K562 (cell line): ENCODE data around the gene USP35. TPM values are rescaled to one million over a fixed set of nuclear protein-coding genes. Genes with fewer than 3 reads are reported as not detected.

Experiments
- ATAC-seq: fragments of 200-7000 bp; cut with Tn5 transposase; 3 replicates; pipeline ENCODE4 v1.9.1; 2020; ENCODE audit warnings: moderate library complexity
- BruUV-seq: library from RNA; stranded (reverse); fragments of 400-500 nt; replicated peaks from 2 replicates; lab custom pipeline; 2021; lab: Mats Ljungman, UMichigan
- CTCF ChIA-PET: fragments of 300-600 bp; formaldehyde crosslinking; extraction: SDS; loops from one replicate; lab custom pipeline; 2021; ENCODE audit warnings: low intra/inter-chr PET ratio; lab: Yijun Ruan, JAX
- POLR2A ChIA-PET: fragments of 300-600, 350-650 bp; sonication (Branson Sonifier 250); formaldehyde crosslinking; extraction: SDS; loops from one replicate; lab custom pipeline; 2021; ENCODE audit warnings: antibody characterized with exemption, inconsistent platforms; lab: Yijun Ruan, JAX
- DNase-seq, 4 experiments: peaks; one replicate each; pipeline versions ENCODE4 v3.0.0 to v3.0.0-alpha.2; 2011 to 2018; ENCODE audit warnings: low spot score in 3 of 4, mixed read lengths in 3 of 4; ENCODE audit errors: extremely low read depth in 1 of 4
- FAIRE-seq: peaks from 2 replicates; lab custom pipeline; 2011; peaks lifted over from hg19 to GRCh38; lab: Jason Lieb, UNC
- H2AFZ ChIP-seq: 2 replicates; pipeline ENCODE4 v1.6.0; 2011; ENCODE audit warnings: low read depth, low read length, control low read depth, inconsistent platforms
- H3K27ac ChIP-seq: fragments of 200-600 bp; 3 replicates; pipeline ENCODE4 v1.8.0; 2011; ENCODE audit warnings: low read depth, mild to moderate bottlenecking, control low read depth, inconsistent platforms, low read length, moderate library complexity, mixed read lengths; ENCODE audit errors: extremely low read depth
- H3K27me3 ChIP-seq, 2 experiments: fragments of 300-600 bp in 1 of 2; 2 replicates in 1 of 2; 3 replicates in 1 of 2; pipeline versions ENCODE4 v1.6.0 to v1.8.0; 2011; ENCODE audit warnings: inconsistent platforms in 2 of 2, low read length in 2 of 2, mild to moderate bottlenecking in 1 of 2, mixed read lengths in 1 of 2, moderate library complexity in 1 of 2; ENCODE audit not compliant: control insufficient read depth in 2 of 2, insufficient read depth in 2 of 2
- H3K36me3 ChIP-seq: fragments of 300-600 bp; 3 replicates; pipeline ENCODE4 v1.8.0; 2011; ENCODE audit warnings: mild to moderate bottlenecking, low read length, inconsistent platforms; ENCODE audit not compliant: control insufficient read depth, insufficient read depth
- H3K4me1 ChIP-seq, 2 experiments: fragments of 200-600 bp in 1 of 2; replicated peaks in 1 of 2; 2 replicates in 1 of 2; 3 replicates in 1 of 2; pipeline versions ENCODE4 v1.5.1 to v1.8.0; 2011; ENCODE audit warnings: inconsistent platforms in 2 of 2, low read length in 2 of 2, mild to moderate bottlenecking in 1 of 2, mixed read lengths in 1 of 2, moderate library complexity in 1 of 2; ENCODE audit not compliant: control insufficient read depth in 2 of 2, insufficient read depth in 2 of 2
- H3K4me2 ChIP-seq: 2 replicates; pipeline ENCODE4 v1.6.1; 2011; ENCODE audit warnings: low read length, control low read depth, inconsistent platforms, mixed read lengths; ENCODE audit not compliant: insufficient read depth
- H3K4me3 ChIP-seq: fragments of 200-600 bp; sonication (generic), shearing (Covaris generic); 2 replicates; pipeline ENCODE4 v1.5.1; 2016; ENCODE audit warnings: control low read depth, inconsistent platforms
- H3K79me2 ChIP-seq: fragments of 200-600 bp; 3 replicates; pipeline ENCODE4 v1.8.0; 2011; ENCODE audit warnings: low read length, inconsistent platforms; ENCODE audit not compliant: control insufficient read depth, insufficient read depth
- H3K9ac ChIP-seq, 2 experiments: 2 replicates each; pipeline versions ENCODE4 v1.6.0 to v1.6.1; 2011; ENCODE audit warnings: low read depth in 2 of 2, low read length in 2 of 2, control low read depth in 1 of 2, inconsistent platforms in 1 of 2, mild to moderate bottlenecking in 1 of 2, mixed read lengths in 1 of 2; ENCODE audit not compliant: insufficient read depth in 1 of 2
- H3K9me1 ChIP-seq: one replicate; pipeline ENCODE4 v1.6.0; 2011; ENCODE audit warnings: inconsistent platforms, mild to moderate bottlenecking, low read length, moderate library complexity; ENCODE audit not compliant: control insufficient read depth, insufficient read depth
- H3K9me3 ChIP-seq: replicated peaks from 2 replicates; pipeline ENCODE4 v1.5.1; 2011; ENCODE audit warnings: low read depth, low read length, inconsistent platforms; ENCODE audit not compliant: control insufficient read depth, insufficient read depth
- H4K20me1 ChIP-seq: replicated peaks from 2 replicates; pipeline ENCODE4 v1.6.1; 2011; ENCODE audit warnings: low read length, inconsistent platforms, mixed read lengths; ENCODE audit not compliant: control insufficient read depth, insufficient read depth
- ATF7 ChIP-seq: fragments of 450-650 bp; IDR thresholded peaks from 2 replicates; pipeline ENCODE4 v1.7.1; 2014; ENCODE audit warnings: mild to moderate bottlenecking, moderate library complexity
- CHAMP1 ChIP-seq: fragments of 450-650 bp; IDR thresholded peaks from 2 replicates; pipeline ENCODE4 v1.6.1; 2016; ENCODE audit warnings: mild to moderate bottlenecking
- COPS2 ChIP-seq: fragments of 450-650 bp; conservative IDR thresholded peaks from 2 replicates; pipeline ENCODE4 v1.6.1; 2016; ENCODE audit warnings: mild to moderate bottlenecking, moderate library complexity
- FOS ChIP-seq: IDR thresholded peaks from 3 replicates; pipeline ENCODE4 v1.6.1; 2011; ENCODE audit not compliant: insufficient read length; ENCODE audit errors: extremely low read depth
- FOXP1 ChIP-seq: sonication (generic); formaldehyde crosslinking; IDR thresholded peaks from 2 replicates; pipeline ENCODE4 v1.8.0; 2022; ENCODE audit warnings: mild to moderate bottlenecking, missing genetic modification reagents
- HMBOX1 ChIP-seq: sonication (generic); IDR thresholded peaks from 2 replicates; pipeline ENCODE4 v1.6.1; 2016
- POLR2AphosphoS2 ChIP-seq: IDR thresholded peaks from 2 replicates; pipeline ENCODE4 v1.6.1; 2012; ENCODE audit warnings: low read length, improper control_type of control experiment
- POLR2G ChIP-seq: fragments of 200-400 bp; formaldehyde crosslinking; IDR thresholded peaks from 2 replicates; pipeline ENCODE4 v1.6.1; 2017; ENCODE audit warnings: low read depth, mild to moderate bottlenecking, antibody characterized with exemption, low read length, moderate library complexity
- TEAD4 ChIP-seq, 2 experiments: sonication (generic) in 1 of 2; formaldehyde crosslinking in 1 of 2; IDR thresholded peaks; 2 replicates each; pipeline versions ENCODE4 v1.6.1 to v1.8.0; 2012 to 2022; ENCODE audit warnings: borderline replicate concordance in 1 of 2, inconsistent platforms in 1 of 2, low read length in 1 of 2, mild to moderate bottlenecking in 1 of 2, missing genetic modification reagents in 1 of 2
- ZFP30 ChIP-seq: fragments of 250-450 bp; sonication (Bioruptor Pico); IDR thresholded peaks from 2 replicates; pipeline ENCODE4 v1.8.0; 2022; ENCODE audit warnings: moderate library complexity, mild to moderate bottlenecking, inconsistent platforms, borderline replicate concordance
- ZNF224 ChIP-seq: sonication (generic); formaldehyde crosslinking; IDR thresholded peaks from 2 replicates; pipeline ENCODE4 v1.8.0; 2022; ENCODE audit warnings: mild to moderate bottlenecking, missing genetic modification reagents
- ZNF639 ChIP-seq, 2 experiments: fragments of 200-800 bp in 1 of 2; sonication (Bioruptor generic) in 1 of 2; sonication (generic) in 1 of 2; formaldehyde crosslinking in 1 of 2; IDR thresholded peaks in 1 of 2; conservative IDR thresholded peaks in 1 of 2; 2 replicates each; pipeline versions ENCODE4 v1.5.0 to v1.6.1; 2016 to 2020; ENCODE audit warnings: missing compliant biosample characterization in 1 of 2, missing genetic modification characterization in 1 of 2, missing genetic modification reagents in 1 of 2
- ZSCAN32 ChIP-seq: fragments of 450-650 bp; formaldehyde crosslinking; IDR thresholded peaks from 2 replicates; pipeline ENCODE4 v1.4.0; 2020; ENCODE audit warnings: mild to moderate bottlenecking, moderate library complexity
- WGBS: fragments of 100-300 bp; shearing (Covaris generic); methylation state at CpG from one replicate; pipeline ENCODE4 v1.1.6; 2016; ENCODE audit warnings: low coverage, mixed read lengths; ENCODE audit not compliant: insufficient coverage; ENCODE audit errors: missing lambda C conversion rate; 5-methylcytosine and 5-hydroxymethylcytosine counted together
- in situ Hi-C: fragments of 300-500 bp; cut with MboI; formaldehyde crosslinking; loops from 4 replicates; pipeline ENCODE4 v1.15.0; 2018; ENCODE audit warnings: inconsistent platforms, mixed read lengths
- intact Hi-C: fragments of 100-400 bp; cut with micrococcal nuclease; formaldehyde crosslinking; loops from 2 replicates; pipeline ENCODE4 v1.14.2; 2022
- polyA plus RNA-seq, 8 experiments: library from polyadenylated mRNA; depleted of rRNA in 4 of 8; stranded (reverse) in 5 of 8; unstranded in 3 of 8; fragments of >200 nt; fragmentation: Nextera tagmentation in 2 of 8; fragmentation: Illumina TruSeq in 1 of 8; extraction: Ambion mirVana in 2 of 8; extraction: Trizol in 1 of 8; gene quantifications; 2 replicates each; pipeline versions ENCODE4 v1.2.1 to v1.2.3, GENCODE V29; 2011 to 2014; ENCODE audit warnings: inconsistent platforms in 1 of 8, missing spikeins in 1 of 8
- total RNA-seq, 7 experiments: library from RNA; depleted of rRNA in 6 of 7; stranded (reverse); fragments of >200 nt in 6 of 7; fragmentation: Illumina TruSeq in 2 of 7; extraction: Trizol in 2 of 7; gene quantifications; 2 replicates each; pipeline versions ENCODE4 v1.2.1 to v1.2.3, GENCODE V29; 2011 to 2021; ENCODE audit warnings: low replicate concordance in 1 of 7

Gene USP35
- total and polyA plus RNA-seq, 9 of the 15 experiments (the other 6 are each of a cell fraction or from before 2014, with no cell fraction given), result 0.01 to 4.8 (median 3.6) TPM

GRCh38 chr11:78214331-78215194, 25.8 kb downstream of the USP35 start:
- no peak overlapping the region for H3K4me3 ChIP-seq
- no peak overlapping the region for H3K27ac ChIP-seq
- DNase-seq, result no peak
- peaks cover 3 to 12% of the 10 kb centered on the region in 2 experiments; a peak in 4 of 5 replicates for H3K4me1 ChIP-seq
- H4K20me1 ChIP-seq, result no peaks in the 10 kb centered on the region
- FAIRE-seq, result no peak
- H3K36me3 ChIP-seq, result peaks cover 68% of the 10 kb centered on the region; the same call in 2 of the 3 replicates
- H3K9me3 ChIP-seq, result no peaks in the 10 kb centered on the region
- H3K79me2 ChIP-seq, result no peaks in the 10 kb centered on the region
- no TSS peak for BruUV-seq
- POLR2A ChIA-PET, result interaction anchor here (0.7 kb wide), 1 partner anchor 69 kb away, joined by 3 read pairs; no protein-coding TSS in a partner anchor
- no peak overlapping the region for H3K9ac ChIP-seq
- intact Hi-C loops, result no loop called here
- no peak overlapping the region for H3K4me2 ChIP-seq
- no peaks in the 10 kb centered on the region for H3K27me3 ChIP-seq
- no peak for TF ChIP-seq FOXP1 (CRISPR knock-in tag)
- TF ChIP-seq ZSCAN32 (CRISPR knock-in tag), result no peak
- no peak for TF ChIP-seq ZNF224
- no peak for TF ChIP-seq COPS2
- TF ChIP-seq HMBOX1, result no peak
- no peak for TF ChIP-seq ZNF639 (CRISPR knock-in tag; conservative IDR thresholded peaks at IDR 0.05 in 1 of 2, IDR thresholded peaks at IDR 0.05 in 1 of 2)
- peak; percentile 18; the same call in 1 of the 2 replicates for TF ChIP-seq POLR2AphosphoS2
- TF ChIP-seq FOS, result no peak
- TF ChIP-seq TEAD4 (IDR thresholded peaks at IDR 0.05; ENCODE audit: low read length), result no peak
- no peak for TF ChIP-seq TEAD4 (CRISPR knock-in tag; IDR thresholded peaks at IDR 0.05; ENCODE audit: borderline replicate concordance)
- no peak for TF ChIP-seq ATF7
- TF ChIP-seq CHAMP1, result no peak
- peak; percentile 48; the same call in 1 of the 2 replicates for TF ChIP-seq POLR2G
- no peak for TF ChIP-seq ZFP30 (CRISPR knock-in tag)
- TF ChIP-seq, all 486 proteins: peak for 2
- H3K9me1 ChIP-seq, result peaks cover 3% of the 10 kb centered on the region
- no peak overlapping the region for H2AFZ ChIP-seq
- no peak for ATAC-seq
- 82% methylated on average over 8 of the region's 12 CpGs for WGBS
- CTCF ChIA-PET, result no interaction called here
- in situ Hi-C loops, result no loop called here
